Ovary (tissue), 9 donors: ENCODE measurements around the gene GGT6. TPM values are rescaled to one million over a fixed set of nuclear protein-coding genes. Genes with fewer than 3 reads are reported as not detected.
A peak's percentile ranks its signal among the peaks of the same experiment; 100 is the strongest.

Experiments
- DNase-seq, 5 donors: peaks; one replicate each; pipeline ENCODE4 v3.0.0-alpha.2; 2019 to 2020
- H3K27ac ChIP-seq, 2 donors: fragments of 200-600 bp; one replicate each; pipeline versions ENCODE4 v1.5.1 to v1.8.0; 2019 to 2022
- H3K27me3 ChIP-seq: fragments of 200-600 bp; one replicate; pipeline ENCODE4 v1.8.0; 2022
- H3K36me3 ChIP-seq: fragments of 200-600 bp; sonication (generic); one replicate; pipeline ENCODE4 v1.5.1; 2019
- H3K4me1 ChIP-seq: one replicate; pipeline ENCODE4 v1.8.1; 2013; ENCODE audit warnings: mild to moderate bottlenecking, moderate library complexity; ENCODE audit not compliant: insufficient read depth
- H3K4me3 ChIP-seq: fragments of 200-600 bp; sonication (generic); one replicate; pipeline ENCODE4 v1.5.1; 2017
- H3K9me3 ChIP-seq, 2 donors: fragments of 200-600 bp in 1 of 2; sonication (generic) in 1 of 2; one replicate each; pipeline versions ENCODE4 v1.5.1 to v1.8.1; 2013 to 2019; ENCODE audit warnings: mild to moderate bottlenecking in 1 of 2, moderate library complexity in 1 of 2
- EP300 ChIP-seq: sonication (generic); formaldehyde crosslinking; IDR thresholded peaks from one replicate; pipeline ENCODE4 v1.6.1; 2017; ENCODE audit warnings: antibody characterized with exemption
- POLR2A ChIP-seq: fragments of 450-650 bp; IDR thresholded peaks from one replicate; pipeline ENCODE4 v1.6.1; 2017; ENCODE audit warnings: antibody characterized with exemption, mild to moderate bottlenecking, moderate library complexity
- WGBS, 3 donors: extraction: QIAGEN DNeasy Blood & Tissue Kit in 1 of 3; methylation state at CpG; one replicate each; pipeline versions ENCODE4 v1.1.5 to v1.1.7; 2013 to 2017; 5-methylcytosine and 5-hydroxymethylcytosine counted together
- intact Hi-C, 4 donors: fragments of 100-400 bp; cut with DNase I; formaldehyde crosslinking; loops; one replicate each; pipeline versions ENCODE4 v1.11.0 to v1.15.1; 2022 to 2023
- polyA plus RNA-seq, 2 donors: library from polyadenylated mRNA; stranded (reverse); fragments of 200-250 nt in 1 of 2; fragments of 350-450 nt in 1 of 2; fragmentation: Illumina TruSeq in 1 of 2; extraction: RNeasy Lipid Tissue Mini Kit (QIAGEN cat#74804) in 1 of 2; gene quantifications; one replicate each; pipeline ENCODE4 v1.2.3, GENCODE V29; 2013 to 2014
- total RNA-seq, 7 donors: library from RNA; depleted of rRNA in 2 of 7; stranded (reverse); fragments of >200 nt in 2 of 7; fragmentation: NEBNext Ultra II Directional in 3 of 7; extraction: Animal tissue kit (Norgen Biotek cat#: 25700) in 3 of 7; gene quantifications; one replicate each; pipeline versions ENCODE4 v1.1.0 to v1.2.4, GENCODE V29; 2016 to 2023
- TF ChIP-seq, protein P1 (sequence below), 3 donors: fragments of 450-650 bp in 2 of 3; fragments of 200-600 bp in 1 of 3; IDR thresholded peaks; one replicate each; pipeline versions ENCODE4 v1.5.1 to v1.8.0; 2016 to 2022; ENCODE audit warnings: antibody characterized with exemption in 3 of 3, mild to moderate bottlenecking in 1 of 3
- donor health status: DM: no; HTN: no; CAD: no; lungs with moderate emphysema.
- donor health status: DM: no; HTN: no; CAD: no.
- donor health status: Bipolar disorder and iron deficiency.
- donor health status: DM: yes; HTN: yes; CAD: no.
- donor health status: DM: no; HTN: no; CAD: no.
- donor health status: DM: yes; HTN: yes; CAD: no.

Gene GGT6
- total and polyA plus RNA-seq, 9 donors, result 0.08 to 31.5 (median 1.1) TPM

DNA sequence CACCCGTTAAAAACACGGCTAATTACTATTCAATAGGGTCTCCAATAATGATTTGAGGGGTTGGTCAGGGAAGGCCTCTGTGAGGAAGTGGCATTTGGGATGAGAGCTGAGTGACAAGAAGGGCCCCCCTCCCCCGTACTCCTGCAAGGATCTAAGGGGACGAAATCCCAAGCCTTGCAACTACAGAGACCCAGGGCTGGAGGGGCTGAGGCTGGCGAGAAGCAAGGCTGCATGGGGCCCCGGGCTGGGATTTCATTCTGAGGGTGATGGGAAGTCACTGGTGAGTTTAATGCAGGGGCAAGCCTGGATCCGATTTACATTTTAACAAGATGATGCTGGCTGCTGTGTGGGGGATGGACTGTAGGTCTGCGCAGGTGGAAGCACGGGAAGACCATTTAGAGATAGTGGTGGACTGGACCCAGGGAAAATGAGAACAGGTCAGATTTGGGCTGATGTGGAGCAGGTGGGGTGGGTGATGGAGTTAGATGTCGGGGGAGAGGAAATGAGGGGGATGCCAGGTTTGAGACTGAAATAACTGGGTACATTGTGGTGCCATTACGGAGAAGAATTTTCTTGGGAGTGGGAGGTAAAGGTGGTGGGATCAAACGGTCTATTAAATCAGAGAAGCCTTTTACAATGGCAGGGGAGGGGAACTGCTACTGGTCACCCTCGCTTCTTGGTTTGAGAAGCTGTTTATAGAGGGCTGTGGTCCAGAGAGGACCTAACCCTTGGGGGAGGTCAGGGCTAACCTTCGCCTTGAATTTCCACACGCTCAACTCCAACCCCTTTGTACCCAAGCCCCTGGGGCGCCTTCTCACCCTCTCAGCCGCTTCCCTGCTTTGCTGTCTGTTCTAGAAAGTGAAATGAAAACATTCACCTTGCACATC is 4.3 kb downstream of the GGT6 start:
- TF ChIP-seq, protein P1, sequence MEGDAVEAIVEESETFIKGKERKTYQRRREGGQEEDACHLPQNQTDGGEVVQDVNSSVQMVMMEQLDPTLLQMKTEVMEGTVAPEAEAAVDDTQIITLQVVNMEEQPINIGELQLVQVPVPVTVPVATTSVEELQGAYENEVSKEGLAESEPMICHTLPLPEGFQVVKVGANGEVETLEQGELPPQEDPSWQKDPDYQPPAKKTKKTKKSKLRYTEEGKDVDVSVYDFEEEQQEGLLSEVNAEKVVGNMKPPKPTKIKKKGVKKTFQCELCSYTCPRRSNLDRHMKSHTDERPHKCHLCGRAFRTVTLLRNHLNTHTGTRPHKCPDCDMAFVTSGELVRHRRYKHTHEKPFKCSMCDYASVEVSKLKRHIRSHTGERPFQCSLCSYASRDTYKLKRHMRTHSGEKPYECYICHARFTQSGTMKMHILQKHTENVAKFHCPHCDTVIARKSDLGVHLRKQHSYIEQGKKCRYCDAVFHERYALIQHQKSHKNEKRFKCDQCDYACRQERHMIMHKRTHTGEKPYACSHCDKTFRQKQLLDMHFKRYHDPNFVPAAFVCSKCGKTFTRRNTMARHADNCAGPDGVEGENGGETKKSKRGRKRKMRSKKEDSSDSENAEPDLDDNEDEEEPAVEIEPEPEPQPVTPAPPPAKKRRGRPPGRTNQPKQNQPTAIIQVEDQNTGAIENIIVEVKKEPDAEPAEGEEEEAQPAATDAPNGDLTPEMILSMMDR (IDR thresholded peaks at IDR 0.05), result no peak
- no peak for TF ChIP-seq EP300
- TF ChIP-seq POLR2A, result no peak
- Histone ChIP-seq H3K27ac (peak overlapping the region; percentile 42 to 44), H3K4me1 (peaks cover 11% of the 10 kb centered on the region), H3K36me3 (no peaks in the 10 kb centered on the region), H3K4me3 (peak overlapping the region; percentile 66), H3K9me3 (no peaks in the 10 kb centered on the region), H3K27me3 (no peaks in the 10 kb centered on the region)
- peak in 1 of 5 donors; percentile 21 for DNase-seq
- 44 to 52% (median 49%) methylated on average over 17 of the region's 17 CpGs for WGBS, 3 donors
- intact Hi-C loops, result loop anchor here in 1 of 4 donors (10.0 kb wide), 1 partner anchor 131 kb away; no protein-coding TSS in a partner anchor

DNA sequence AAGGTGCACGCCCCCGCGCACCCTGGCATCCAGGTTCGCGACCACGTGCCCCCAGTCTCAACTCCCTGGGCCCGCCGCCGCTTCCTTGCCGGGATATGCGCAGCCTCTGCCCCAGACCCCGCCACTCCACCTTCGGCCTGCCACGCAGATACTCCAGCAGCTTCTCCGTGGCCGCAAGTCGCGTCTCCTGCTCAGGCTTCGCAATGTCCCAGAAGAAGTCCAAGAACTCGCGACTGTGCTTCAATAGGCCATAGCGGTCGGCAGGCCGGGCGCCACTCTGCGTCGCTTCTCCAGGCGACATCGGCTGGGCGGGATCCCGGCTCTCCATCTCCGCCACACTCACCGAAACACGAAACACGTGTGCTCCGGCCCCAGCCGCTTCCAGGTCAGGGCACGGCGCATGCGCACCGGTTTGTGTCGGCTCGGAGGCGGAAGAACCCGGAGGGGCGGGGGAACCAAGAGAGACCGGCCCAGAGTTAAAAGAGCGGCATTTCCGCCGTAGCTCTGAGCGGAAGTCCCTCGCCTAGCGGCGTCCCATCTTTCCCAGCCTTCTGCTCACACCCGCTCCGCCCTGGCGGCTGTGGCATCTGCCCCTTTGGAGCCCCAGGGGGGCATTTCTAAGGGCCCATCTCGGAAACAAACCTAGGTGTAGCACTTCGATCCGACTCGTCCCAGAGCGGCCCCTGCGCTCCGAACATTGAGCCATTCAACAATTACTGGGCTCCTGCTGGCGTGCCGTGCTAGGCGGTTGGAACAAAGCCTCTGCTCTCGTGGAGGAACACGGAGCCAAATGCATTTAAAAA is 5.2 kb downstream of the GGT6 start, which contains the start of gene MYBBP1A:
MYBBP1A (minus strand) TSS at position 388 of the 803 bp plus-strand sequence; CDS start at position 328, 60 bp downstream.
- TF ChIP-seq, protein P1 (IDR thresholded peaks at IDR 0.05), result no peak
- TF ChIP-seq EP300 (no peak), POLR2A (no peak)
- H3K27me3 ChIP-seq, result no peaks in the 10 kb centered on the region
- peaks cover 9% of the 10 kb centered on the region for H3K4me1 ChIP-seq
- WGBS, 3 donors, result 0 to 1% (median 1%) methylated on average over 64 to 69 of the region's 69 CpGs
- H3K9me3 ChIP-seq, result no peaks in the 10 kb centered on the region
- peak within 1 kb of the TSS; percentile 42 to 44 for H3K27ac ChIP-seq
- H3K4me3 ChIP-seq, result peak within 1 kb of the TSS; percentile 66
- intact Hi-C loops, result loop anchor here in 1 of 4 donors (10.0 kb wide), 1 partner anchor 130 kb away; no protein-coding TSS in a partner anchor
- no peaks in the 10 kb centered on the region for H3K36me3 ChIP-seq
- DNase-seq, result peak; percentile 95 to 98 (median 97)

GRCh38 chr17:4554441-4554996 is 5.9 kb downstream of the GGT6 start:
- H3K9me3 ChIP-seq, result no peaks in the 10 kb centered on the region
- H3K36me3 ChIP-seq, result no peaks in the 10 kb centered on the region
- TF ChIP-seq, protein P1 (IDR thresholded peaks at IDR 0.05), result no peak
- peaks cover 9% of the 10 kb centered on the region for H3K4me1 ChIP-seq
- DNase-seq, result peak in 4 of 5 donors; percentile 29 to 60 (median 43)
- intact Hi-C loops, result loop anchor here in 1 of 4 donors (10.0 kb wide), 1 partner anchor 130 kb away; no protein-coding TSS in a partner anchor
- whole genome bisulfite sequencing, 3 donors, result 7 to 12% (median 8%) methylated on average over 17 to 18 of the region's 18 CpGs
- H3K4me3 ChIP-seq, result peak overlapping the region; percentile 66
- H3K27me3 ChIP-seq, result no peaks in the 10 kb centered on the region
- peak overlapping the region in 1 of 2 donors; percentile 32 for H3K27ac ChIP-seq

GRCh38 chr17:4553669-4554068 is 6.7 kb downstream of the GGT6 start:
- peaks cover 9% of the 10 kb centered on the region for H3K4me1 ChIP-seq
- H3K27ac ChIP-seq, result no peak overlapping the region
- H3K9me3 ChIP-seq, result no peaks in the 10 kb centered on the region
- intact Hi-C loops, result loop anchor here in 1 of 4 donors (10.0 kb wide), 1 partner anchor 129 kb away; no protein-coding TSS in a partner anchor
- no peaks in the 10 kb centered on the region for H3K27me3 ChIP-seq
- DNase-seq, result no peak
- TF ChIP-seq, protein P1 (IDR thresholded peaks at IDR 0.05), result no peak
- no peak for TF ChIP-seq EP300
- no peak for TF ChIP-seq POLR2A
- whole genome bisulfite sequencing, 3 donors, result 64 to 75% (median 65%) methylated on average over 9 of the region's 9 CpGs
- H3K4me3 ChIP-seq, result no peak overlapping the region
- H3K36me3 ChIP-seq, result no peaks in the 10 kb centered on the region
